Loucy (cell line): ENCODE data around the gene PRDM11.

Experiments used
- EZH2phosphoT487 ChIP-seq: fragments of 200-600 bp; IDR thresholded peaks from 2 replicates; pipeline ENCODE4 v1.6.1; 2018; ENCODE audit warnings: antibody characterized with exemption, mild to moderate bottlenecking, moderate library complexity, borderline replicate concordance
- TF ChIP-seq, protein P1 (sequence below): fragments of 200-600 bp; sonication (generic); conservative IDR thresholded peaks from 2 replicates; pipeline ENCODE4 v1.5.1; 2014; ENCODE audit warnings: mild to moderate bottlenecking, antibody characterized with exemption, low read length

DNA sequence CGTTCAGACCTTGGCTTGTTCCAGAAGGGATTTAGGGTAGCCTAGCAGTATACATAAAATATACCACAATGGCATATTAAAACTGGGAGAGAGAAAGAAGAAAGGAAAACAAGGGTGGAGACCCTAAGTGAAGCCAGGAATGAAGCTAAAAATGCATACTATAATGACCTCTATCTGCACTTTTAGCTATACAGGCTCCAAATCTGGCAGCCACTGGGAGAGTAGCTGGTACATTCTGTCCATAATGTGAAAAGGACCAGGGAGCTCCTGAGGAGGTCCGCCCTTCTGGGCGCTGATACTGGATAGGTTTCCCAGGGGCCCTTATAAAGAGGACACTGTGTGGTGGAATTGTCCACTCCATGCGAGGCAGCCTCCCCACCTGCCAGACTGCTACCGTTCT lies 42.8 kb downstream of the PRDM11 start:
- TF ChIP-seq, protein P1, sequence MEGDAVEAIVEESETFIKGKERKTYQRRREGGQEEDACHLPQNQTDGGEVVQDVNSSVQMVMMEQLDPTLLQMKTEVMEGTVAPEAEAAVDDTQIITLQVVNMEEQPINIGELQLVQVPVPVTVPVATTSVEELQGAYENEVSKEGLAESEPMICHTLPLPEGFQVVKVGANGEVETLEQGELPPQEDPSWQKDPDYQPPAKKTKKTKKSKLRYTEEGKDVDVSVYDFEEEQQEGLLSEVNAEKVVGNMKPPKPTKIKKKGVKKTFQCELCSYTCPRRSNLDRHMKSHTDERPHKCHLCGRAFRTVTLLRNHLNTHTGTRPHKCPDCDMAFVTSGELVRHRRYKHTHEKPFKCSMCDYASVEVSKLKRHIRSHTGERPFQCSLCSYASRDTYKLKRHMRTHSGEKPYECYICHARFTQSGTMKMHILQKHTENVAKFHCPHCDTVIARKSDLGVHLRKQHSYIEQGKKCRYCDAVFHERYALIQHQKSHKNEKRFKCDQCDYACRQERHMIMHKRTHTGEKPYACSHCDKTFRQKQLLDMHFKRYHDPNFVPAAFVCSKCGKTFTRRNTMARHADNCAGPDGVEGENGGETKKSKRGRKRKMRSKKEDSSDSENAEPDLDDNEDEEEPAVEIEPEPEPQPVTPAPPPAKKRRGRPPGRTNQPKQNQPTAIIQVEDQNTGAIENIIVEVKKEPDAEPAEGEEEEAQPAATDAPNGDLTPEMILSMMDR = no peak
- no peak for TF ChIP-seq EZH2phosphoT487
